A549 treated with AZD9567 at 1 μM for 4 hours (cell line): Measurements from ENCODE around the gene ANXA10. TPM values are rescaled to one million over a fixed set of nuclear protein-coding genes. Genes with fewer than 3 reads are reported as not detected.

ENCODE experiments used
- total RNA-seq: library from RNA; stranded (reverse); fragments of 200-300 nt; extraction: Qiagen RNA extraction; gene quantifications from 5 replicates; pipeline ENCODE4 v1.2.3, GENCODE V29; 2022; ENCODE audit not compliant: insufficient read depth

Gene ANXA10
- 2.0 to 3.2 TPM (median 2.9 TPM) in 5 replicates for total RNA-seq

GRCh38 chr4:168092176-168092712, at the start of gene ANXA10:
Gene ANXA10 (plus strand): TSS chr4:168092537. CDS start chr4:168092701, 164 bp downstream.

Other genes starting within 250 kb of the ANXA10 start
- gene DDX60, start 226.2 kb downstream of the ANXA10 start, total RNA-seq, result 1.3 to 2.0 TPM (median 1.6 TPM) in 5 replicates